HEK293 (cell line): ENCODE measurements around the gene C4orf50.

Experiments used
- ZBTB21 ChIP-seq: fragments of 450-650 bp; formaldehyde crosslinking; IDR thresholded peaks from 2 replicates; pipeline ENCODE4 v1.5.1; 2017; ENCODE audit warnings: missing biosample characterization, missing genetic modification characterization
- ZNF558 ChIP-seq: fragments of 450-650 bp; formaldehyde crosslinking; IDR thresholded peaks from 2 replicates; pipeline ENCODE4 v1.5.1; 2016; ENCODE audit warnings: missing biosample characterization, missing genetic modification characterization
- TF ChIP-seq, protein P1 (sequence below): fragments of 450-650 bp; formaldehyde crosslinking; IDR thresholded peaks from 2 replicates; pipeline ENCODE4 v1.5.1; 2016; ENCODE audit warnings: missing biosample characterization, missing genetic modification characterization

DNA sequence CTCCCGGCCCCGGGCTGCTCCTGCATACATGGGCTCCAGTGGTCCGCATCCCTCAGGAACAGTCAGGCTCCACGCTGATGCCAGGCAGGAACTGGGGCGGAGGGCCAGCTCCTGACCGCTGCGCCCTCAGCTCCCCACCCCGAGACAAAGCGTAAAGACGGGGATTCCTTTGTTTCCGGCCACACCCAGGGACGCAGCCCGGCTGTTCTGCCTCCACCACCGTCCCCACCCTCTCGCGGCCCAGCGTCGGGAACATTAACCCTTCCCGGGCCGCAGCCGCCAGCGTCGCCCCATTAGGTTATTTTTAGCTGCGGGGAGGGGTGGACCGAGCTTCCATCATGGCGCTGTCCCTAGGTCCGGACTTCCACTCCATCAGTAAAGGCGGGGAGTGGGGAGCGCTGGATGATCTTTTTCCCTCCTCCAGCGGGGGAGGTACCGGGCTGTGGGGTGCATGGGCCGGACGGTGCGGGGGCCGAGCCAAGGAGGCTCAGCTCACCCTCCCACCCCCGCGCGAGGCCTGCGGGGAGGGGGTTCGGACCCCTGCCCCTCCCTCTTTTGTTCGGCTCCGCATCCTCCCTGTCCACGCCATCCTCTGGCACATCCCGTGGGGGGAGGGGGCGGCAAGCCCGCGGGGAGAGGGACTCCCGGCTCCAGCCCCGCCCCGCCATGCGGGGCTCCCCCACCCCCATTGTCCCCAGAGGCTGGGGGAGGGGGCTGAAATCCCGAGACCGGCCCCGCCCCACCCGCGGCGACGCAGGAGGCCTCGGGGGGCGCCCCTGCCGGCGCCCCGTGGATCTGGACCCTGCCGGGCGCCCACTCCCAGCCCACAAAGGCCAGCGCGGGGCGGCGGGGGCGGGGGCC lies 130.6 kb downstream of the C4orf50 start:
- TF ChIP-seq, protein P1, sequence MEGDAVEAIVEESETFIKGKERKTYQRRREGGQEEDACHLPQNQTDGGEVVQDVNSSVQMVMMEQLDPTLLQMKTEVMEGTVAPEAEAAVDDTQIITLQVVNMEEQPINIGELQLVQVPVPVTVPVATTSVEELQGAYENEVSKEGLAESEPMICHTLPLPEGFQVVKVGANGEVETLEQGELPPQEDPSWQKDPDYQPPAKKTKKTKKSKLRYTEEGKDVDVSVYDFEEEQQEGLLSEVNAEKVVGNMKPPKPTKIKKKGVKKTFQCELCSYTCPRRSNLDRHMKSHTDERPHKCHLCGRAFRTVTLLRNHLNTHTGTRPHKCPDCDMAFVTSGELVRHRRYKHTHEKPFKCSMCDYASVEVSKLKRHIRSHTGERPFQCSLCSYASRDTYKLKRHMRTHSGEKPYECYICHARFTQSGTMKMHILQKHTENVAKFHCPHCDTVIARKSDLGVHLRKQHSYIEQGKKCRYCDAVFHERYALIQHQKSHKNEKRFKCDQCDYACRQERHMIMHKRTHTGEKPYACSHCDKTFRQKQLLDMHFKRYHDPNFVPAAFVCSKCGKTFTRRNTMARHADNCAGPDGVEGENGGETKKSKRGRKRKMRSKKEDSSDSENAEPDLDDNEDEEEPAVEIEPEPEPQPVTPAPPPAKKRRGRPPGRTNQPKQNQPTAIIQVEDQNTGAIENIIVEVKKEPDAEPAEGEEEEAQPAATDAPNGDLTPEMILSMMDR (tag by site-specific recombination): no peak
- TF ChIP-seq ZNF558: no peak
- no peak for TF ChIP-seq ZBTB21 (tag by site-specific recombination)
